Activated CD4-positive, alpha-beta T cell treated with anti-CD3 and anti-CD28 coated beads, Interleukin-2, amount 10 ng/mL, durations not matched to agents 7 days and 5 days (primary cell): ENCODE data around the gene RSPH6A. TPM values are rescaled to one million over a fixed set of nuclear protein-coding genes. Genes with fewer than 3 reads are reported as not detected.

Source experiments
- CTCF ChIA-PET: fragments of 350-600 bp; sonication (Branson Sonifier 250); formaldehyde crosslinking; loops from one replicate; lab custom pipeline; 2021; ENCODE audit warnings: antibody characterized with exemption; lab: Charles Lee
- POLR2A ChIA-PET: fragments of 350-600 bp; sonication (Branson Sonifier 250); formaldehyde crosslinking; loops from one replicate; lab custom pipeline; 2021; ENCODE audit warnings: antibody characterized with exemption; lab: Charles Lee
- DNase-seq: peaks from one replicate; pipeline ENCODE4 v3.0.0-alpha.2; 2020
- H3K27ac Mint-ChIP-seq: one replicate; pipeline ENCODE4 v1.8.0; 2021; ENCODE audit warnings: mild to moderate bottlenecking, moderate library complexity, mixed read lengths
- H3K27me3 Mint-ChIP-seq: one replicate; pipeline ENCODE4 v1.8.0; 2021; ENCODE audit warnings: mixed read lengths
- H3K36me3 Mint-ChIP-seq: one replicate; pipeline ENCODE4 v1.8.0; 2021; ENCODE audit warnings: low read depth, mixed read lengths
- H3K4me1 Mint-ChIP-seq: one replicate; pipeline ENCODE4 v1.8.0; 2021; ENCODE audit warnings: mixed read lengths
- H3K4me3 Mint-ChIP-seq: one replicate; pipeline ENCODE4 v1.8.0; 2021; ENCODE audit warnings: mild to moderate bottlenecking, moderate library complexity, mixed read lengths
- H3K9me3 Mint-ChIP-seq: one replicate; pipeline ENCODE4 v1.8.0; 2021; ENCODE audit warnings: mixed read lengths
- total RNA-seq, 2 experiments: library from RNA; stranded (reverse); gene quantifications; one replicate each; pipeline ENCODE4 v1.2.3, GENCODE V29; 2021

Gene RSPH6A
- total RNA-seq, 2 experiments from 2014 or later: 0.42 to 0.57 TPM

- Mint-ChIP-seq H3K9me3 (no peaks in the 10 kb centered on the region), H3K36me3 (peaks cover 11% of the 10 kb centered on the region), H3K4me3 (no peak overlapping the region), H3K4me1 (peaks cover 15% of the 10 kb centered on the region), H3K27ac (no peak overlapping the region), H3K27me3 (peaks cover 17% of the 10 kb centered on the region)
- CTCF ChIA-PET: interaction anchor here (0.7 to 3.0 kb wide), 4 partner anchors 11 to 35 kb away, joined by 3 to 9 read pairs (median 5); partner anchors contain the start of gene SIX5
- POLR2A ChIA-PET: no interaction called here
- no peak for DNase-seq
Observed at GRCh38 chr19:45781214-45782161, 33.6 kb downstream of the RSPH6A start.

GRCh38 chr19:45780448-45781213 lies 34.5 kb downstream of the RSPH6A start:
- peaks cover 9% of the 10 kb centered on the region for H3K36me3 Mint-ChIP-seq
- ChIA-PET CTCF (interaction anchor here (0.6 to 3.0 kb wide), 4 partner anchors 10 to 36 kb away, joined by 3 to 7 read pairs (median 4); partner anchors contain the start of gene SIX5), POLR2A (interaction anchor here (0.5 kb wide), 1 partner anchor 11 kb away, joined by 3 read pairs; the partner anchor contains the start of gene SIX5)
- H3K4me1 Mint-ChIP-seq: peaks cover 15% of the 10 kb centered on the region
- no peaks in the 10 kb centered on the region for H3K9me3 Mint-ChIP-seq
- DNase-seq: no peak
- H3K4me3 Mint-ChIP-seq: no peak overlapping the region
- H3K27ac Mint-ChIP-seq: no peak overlapping the region
- peaks cover 17% of the 10 kb centered on the region for H3K27me3 Mint-ChIP-seq

GRCh38 chr19:45780146-45780447 lies 35.0 kb downstream of the RSPH6A start:
- Mint-ChIP-seq H3K36me3 (peaks cover 9% of the 10 kb centered on the region), H3K4me1 (peaks cover 15% of the 10 kb centered on the region), H3K9me3 (no peaks in the 10 kb centered on the region), H3K27me3 (peaks cover 17% of the 10 kb centered on the region), H3K27ac (no peak overlapping the region), H3K4me3 (no peak overlapping the region)
- CTCF ChIA-PET: no interaction called here
- POLR2A ChIA-PET: interaction anchor here (0.5 kb wide), 1 partner anchor 11 kb away, joined by 3 read pairs; the partner anchor contains the start of gene SIX5
- no peak for DNase-seq

- H3K27me3 Mint-ChIP-seq: peaks cover 17% of the 10 kb centered on the region
- ChIA-PET CTCF (interaction anchor here (0.7 to 2.2 kb wide), 10 partner anchors 8 to 69 kb away, joined by 3 to 29 read pairs (median 4); partner anchors contain the start of genes DMWD and SIX5), POLR2A (interaction anchor here (0.5 kb wide), 1 partner anchor 10 kb away, joined by 3 read pairs; the partner anchor contains the start of gene SIX5)
- peak; percentile 82 for DNase-seq
- no peak overlapping the region for H3K27ac Mint-ChIP-seq
- H3K4me3 Mint-ChIP-seq: peak overlapping the region; percentile 67
- no peaks in the 10 kb centered on the region for H3K9me3 Mint-ChIP-seq
- H3K4me1 Mint-ChIP-seq: peaks cover 15% of the 10 kb centered on the region
- H3K36me3 Mint-ChIP-seq: peaks cover 9% of the 10 kb centered on the region
Observed at GRCh38 chr19:45779231-45780145, 35.6 kb downstream of the RSPH6A start.

GRCh38 chr19:45778010-45778661 lies 37.0 kb downstream of the RSPH6A start:
- CTCF ChIA-PET: interaction anchor here (1.1 to 2.2 kb wide), 3 partner anchors 9 to 24 kb away, joined by 5 to 29 read pairs (median 13); partner anchors contain the start of genes DMWD and SIX5
- Mint-ChIP-seq H3K9me3 (no peaks in the 10 kb centered on the region), H3K4me3 (no peak overlapping the region), H3K27ac (no peak overlapping the region), H3K36me3 (peaks cover 9% of the 10 kb centered on the region), H3K27me3 (peaks cover 16% of the 10 kb centered on the region), H3K4me1 (peaks cover 15% of the 10 kb centered on the region)
- no peak for DNase-seq
- POLR2A ChIA-PET: no interaction called here

GRCh38 chr19:45777395-45777961 lies 37.6 kb downstream of the RSPH6A start:
- POLR2A ChIA-PET: no interaction called here
- Mint-ChIP-seq H3K27ac (no peak overlapping the region), H3K4me1 (peaks cover 15% of the 10 kb centered on the region), H3K36me3 (peaks cover 9% of the 10 kb centered on the region), H3K9me3 (no peaks in the 10 kb centered on the region), H3K27me3 (peaks cover 16% of the 10 kb centered on the region), H3K4me3 (no peak overlapping the region)
- DNase-seq: no peak
- CTCF ChIA-PET: interaction anchor here (2.2 kb wide), 1 partner anchor 14 kb away, joined by 13 read pairs; the partner anchor contains the start of gene DMWD

GRCh38 chr19:45774765-45775164 lies 40.3 kb downstream of the RSPH6A start:
- ChIA-PET CTCF (interaction anchor here (1.4 to 1.9 kb wide), 2 partner anchors 17 to 23 kb away, joined by 3 to 8 read pairs; partner anchors contain the start of gene DMWD), POLR2A (no interaction called here)
- H3K27me3 Mint-ChIP-seq: peaks cover 12% of the 10 kb centered on the region
- peaks cover 9% of the 10 kb centered on the region for H3K36me3 Mint-ChIP-seq
- H3K27ac Mint-ChIP-seq: no peak overlapping the region
- no peaks in the 10 kb centered on the region for H3K9me3 Mint-ChIP-seq
- H3K4me3 Mint-ChIP-seq: no peak overlapping the region
- no peak for DNase-seq
- peaks cover 27% of the 10 kb centered on the region for H3K4me1 Mint-ChIP-seq

GRCh38 chr19:45773384-45773783 lies 41.7 kb downstream of the RSPH6A start:
- Mint-ChIP-seq H3K27ac (no peak overlapping the region), H3K27me3 (peaks cover 9% of the 10 kb centered on the region), H3K36me3 (peaks cover 5% of the 10 kb centered on the region), H3K9me3 (no peaks in the 10 kb centered on the region), H3K4me3 (no peak overlapping the region), H3K4me1 (peaks cover 20% of the 10 kb centered on the region)
- POLR2A ChIA-PET: no interaction called here
- CTCF ChIA-PET: interaction anchor here (1.0 to 1.9 kb wide), 2 partner anchors 19 to 26 kb away, joined by 3 to 8 read pairs; partner anchors contain the start of gene DMWD
- DNase-seq: no peak

- peaks cover 5% of the 10 kb centered on the region for H3K36me3 Mint-ChIP-seq
- peaks cover 9% of the 10 kb centered on the region for H3K27me3 Mint-ChIP-seq
- no peaks in the 10 kb centered on the region for H3K9me3 Mint-ChIP-seq
- H3K4me3 Mint-ChIP-seq: no peak overlapping the region
- CTCF ChIA-PET: interaction anchor here (1.0 to 1.9 kb wide), 4 partner anchors 19 to 28 kb away, joined by 3 to 8 read pairs (median 3); partner anchors contain the start of gene DMWD
- H3K4me1 Mint-ChIP-seq: peaks cover 19% of the 10 kb centered on the region
- POLR2A ChIA-PET: no interaction called here
- DNase-seq: no peak
- no peak overlapping the region for H3K27ac Mint-ChIP-seq
Observed at GRCh38 chr19:45772912-45773311, 42.2 kb downstream of the RSPH6A start.

GRCh38 chr19:45772130-45772840 lies 42.8 kb downstream of the RSPH6A start:
- ChIA-PET POLR2A (no interaction called here), CTCF (interaction anchor here (1.0 to 1.4 kb wide), 3 partner anchors 18 to 88 kb away, joined by 3 read pairs; no protein-coding TSS in a partner anchor)
- no peaks in the 10 kb centered on the region for H3K9me3 Mint-ChIP-seq

More at GRCh38 chr19:45772130-45772840, 42.8 kb downstream of the RSPH6A start:
- no peak overlapping the region for H3K4me3 Mint-ChIP-seq
- peaks cover 5% of the 10 kb centered on the region for H3K36me3 Mint-ChIP-seq
- no peak overlapping the region for H3K27ac Mint-ChIP-seq
- H3K27me3 Mint-ChIP-seq: peaks cover 12% of the 10 kb centered on the region
- no peak for DNase-seq
- peaks cover 20% of the 10 kb centered on the region for H3K4me1 Mint-ChIP-seq
